NCI-H82 treated with DMSO at 0.1 percent for 48 hours (cell line): ENCODE data around the gene MUC12.
"Not testable (repeated sequence)": the region's sequence is repeated elsewhere in the genome, so short reads cannot be mapped to it uniquely, and the experiment has no call there.

Source experiments
- DNase-seq: peaks from one replicate; lab custom pipeline; 2025; ENCODE audit not compliant: unreplicated experiment; lab: John Stamatoyannopoulos, UW

The MUC12 gene

DNA sequence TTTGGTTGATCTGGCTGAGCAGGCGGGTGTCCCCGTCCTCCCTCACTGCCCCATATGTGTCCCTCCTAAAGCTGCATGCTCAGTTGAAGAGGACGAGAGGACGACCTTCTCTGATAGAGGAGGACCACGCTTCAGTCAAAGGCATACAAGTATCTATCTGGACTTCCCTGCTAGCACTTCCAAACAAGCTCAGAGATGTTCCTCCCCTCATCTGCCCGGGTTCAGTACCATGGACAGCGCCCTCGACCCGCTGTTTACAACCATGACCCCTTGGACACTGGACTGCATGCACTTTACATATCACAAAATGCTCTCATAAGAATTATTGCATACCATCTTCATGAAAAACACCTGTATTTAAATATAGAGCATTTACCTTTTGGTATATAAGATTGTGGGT, 89.0 kb downstream of the MUC12 start:
- no peak for DNase-seq

DNA sequence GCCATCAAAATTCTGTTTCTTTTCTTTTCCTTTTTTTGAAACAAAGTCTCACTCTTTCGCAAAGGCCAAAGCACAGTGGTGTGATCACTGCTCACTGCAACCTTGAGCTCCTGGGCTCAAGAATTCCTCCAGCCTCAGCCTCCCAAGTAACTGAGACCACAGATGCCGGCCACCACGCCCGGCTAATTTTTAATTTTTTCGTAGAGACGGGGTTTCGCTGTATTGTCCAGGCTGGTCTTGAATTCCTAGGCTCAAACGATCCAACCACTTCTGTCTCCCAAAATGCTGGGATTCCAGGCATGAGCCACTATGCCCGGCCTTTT, 90.2 kb downstream of the MUC12 start:
- DNase-seq = no peak

DNA sequence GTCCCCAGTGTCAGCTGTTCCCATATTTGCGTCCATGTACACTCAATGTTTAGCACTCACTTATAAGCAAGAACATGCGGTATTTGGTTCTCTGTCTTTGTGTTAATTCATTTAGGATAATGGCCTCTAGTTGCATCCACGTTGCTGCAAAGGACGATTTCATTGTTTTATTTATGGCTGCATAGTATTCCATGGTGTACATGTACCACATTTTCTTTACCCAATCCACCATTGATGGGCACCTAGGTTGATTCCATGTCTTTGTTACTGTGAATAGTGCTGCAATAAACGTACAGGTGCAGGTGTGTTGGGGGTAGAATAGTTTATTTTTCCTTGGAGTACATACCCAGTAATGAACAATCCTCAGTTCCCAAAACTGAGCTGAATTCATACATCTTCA, 91.6 kb downstream of the MUC12 start:
- no peak for DNase-seq

DNA sequence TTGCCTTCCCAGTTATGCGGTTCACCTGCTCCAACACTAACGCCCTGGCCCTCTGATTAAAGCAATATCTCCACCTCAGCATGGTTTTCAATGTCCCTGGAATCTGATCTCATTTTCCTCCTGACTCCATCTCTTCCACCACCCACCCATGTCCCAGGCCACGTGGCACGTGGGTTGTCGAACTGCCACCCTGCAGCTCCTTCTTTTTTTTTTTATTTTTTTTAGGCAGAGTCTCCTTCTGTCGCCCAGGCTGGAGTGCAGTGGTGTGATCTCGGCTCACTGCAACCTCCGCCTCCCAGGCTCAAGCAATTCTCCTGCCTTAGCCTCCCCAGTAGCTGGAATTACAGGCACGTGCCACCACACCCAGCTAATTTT, 94.8 kb downstream of the MUC12 start:
- DNase-seq = not testable (repeated sequence)

DNA sequence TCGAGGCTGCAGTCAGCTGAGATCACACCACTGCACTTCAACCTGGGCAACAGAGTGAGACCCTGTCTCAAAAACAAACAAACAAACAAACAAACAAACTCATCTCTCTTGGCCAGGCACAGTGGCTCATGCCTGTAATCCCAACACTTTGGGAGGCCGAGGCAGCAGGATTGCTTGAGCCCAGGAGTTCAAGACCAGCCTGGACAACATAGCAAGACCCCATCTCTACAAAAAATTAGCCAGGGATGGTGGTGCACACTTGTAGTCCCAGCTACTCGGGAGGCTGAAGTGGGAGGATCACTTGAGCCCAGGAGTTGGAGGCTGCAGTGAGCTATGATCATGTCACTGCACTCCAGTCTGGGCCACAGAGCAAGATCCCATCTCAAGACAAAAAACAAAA, 95.8 kb downstream of the MUC12 start:
- DNase-seq = not testable (repeated sequence)

DNA sequence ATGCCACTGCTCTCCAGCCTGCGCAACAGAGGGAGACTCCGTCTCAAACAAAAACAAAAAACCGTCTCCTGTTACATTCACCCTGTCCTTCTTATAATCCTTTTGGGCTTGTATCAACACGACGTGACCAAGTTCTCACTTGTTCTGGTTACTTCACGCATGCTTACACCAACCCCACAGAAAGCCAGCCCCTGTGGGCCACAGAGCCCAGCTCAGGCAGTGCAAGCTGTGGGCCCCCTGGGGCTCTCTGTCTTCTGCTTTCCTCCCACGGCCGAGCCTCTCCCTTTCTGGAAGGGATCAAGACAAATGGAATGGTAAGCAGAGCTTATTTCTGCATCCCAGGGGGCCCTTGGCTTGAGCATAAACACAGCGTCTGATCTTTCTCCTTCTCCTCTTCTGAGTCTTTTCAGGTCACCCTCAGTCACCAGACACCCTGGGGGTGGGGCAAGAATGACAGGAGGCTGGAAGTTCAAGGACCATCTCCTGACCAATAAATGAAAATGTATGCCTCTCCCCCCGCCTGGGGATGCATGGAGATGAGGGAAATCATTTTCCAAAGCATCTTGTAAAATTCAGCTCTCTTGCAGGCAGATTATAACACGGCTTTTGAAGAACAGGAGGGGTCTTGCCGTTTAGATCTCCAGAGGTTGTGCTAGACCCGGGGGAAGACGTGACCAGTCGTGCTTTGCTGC, 96.9 kb downstream of the MUC12 start:
- DNase-seq = no peak

DNA sequence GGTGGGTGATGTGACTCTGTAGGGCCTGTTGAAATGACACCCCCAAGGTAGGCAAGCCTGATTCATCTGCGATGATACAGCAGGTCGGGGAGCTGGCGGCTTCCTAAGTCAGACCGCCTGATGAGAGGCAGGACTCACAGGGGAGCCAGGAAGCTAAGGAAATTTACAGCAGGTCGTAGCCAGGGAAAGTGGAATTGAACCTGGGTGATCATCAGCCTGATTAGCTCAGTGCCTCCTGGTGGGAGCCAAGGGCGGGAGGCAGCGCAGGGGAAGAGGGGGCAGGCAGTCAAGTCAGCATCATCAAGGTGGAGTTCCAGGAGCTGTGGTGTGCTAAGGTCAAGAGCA, 97.4 kb downstream of the MUC12 start:
- DNase-seq = no peak

DNA sequence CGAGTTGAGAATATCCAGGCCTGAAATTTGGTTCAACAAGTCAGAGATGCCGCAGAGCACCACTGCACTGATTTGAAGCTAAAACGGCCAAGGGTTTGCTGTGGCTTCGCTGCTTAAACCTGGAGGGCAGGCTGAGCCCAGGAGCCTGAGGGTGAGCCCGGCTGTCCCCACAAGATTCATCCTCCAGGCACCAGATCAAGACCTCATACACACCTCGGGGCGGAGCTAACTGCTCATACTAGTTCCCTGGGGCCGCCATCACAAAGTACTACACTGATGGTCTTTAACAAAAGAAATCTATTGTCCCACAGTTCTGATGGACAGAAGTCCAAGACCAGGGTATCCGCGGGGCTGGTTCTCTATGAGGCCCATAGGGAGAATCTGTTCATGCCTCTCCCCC, 99.0 kb downstream of the MUC12 start:
- no peak for DNase-seq
